H9 (cell line): Measurements from ENCODE around the gene MAPKAPK2. TPM values are rescaled to one million over a fixed set of nuclear protein-coding genes. Genes with fewer than 3 reads are reported as not detected.

Source experiments
- DNase-seq: peaks from one replicate; pipeline ENCODE4 v3.0.0-alpha.2; 2017
- H2AFZ ChIP-seq: one replicate; pipeline ENCODE4 v1.6.1; 2013; ENCODE audit warnings: mild to moderate bottlenecking, low read length, control low read depth, moderate library complexity
- H2AK5ac ChIP-seq: 2 replicates; pipeline ENCODE4 v1.6.1; 2013; ENCODE audit warnings: low read length, control low read depth, mixed read lengths; ENCODE audit not compliant: insufficient read length
- H2BK120ac ChIP-seq: one replicate; pipeline ENCODE4 v1.6.1; 2013; ENCODE audit warnings: low read depth, mild to moderate bottlenecking, low read length, control low read depth, inconsistent platforms; ENCODE audit not compliant: poor library complexity, severe bottlenecking
- H2BK12ac ChIP-seq: 2 replicates; pipeline ENCODE4 v1.6.1; 2013; ENCODE audit warnings: low read length, control low read depth, mixed read lengths, low read depth; ENCODE audit not compliant: insufficient read length
- H2BK15ac ChIP-seq: 2 replicates; pipeline ENCODE4 v1.6.1; 2013; ENCODE audit warnings: low read depth, low read length, control low read depth
- H2BK20ac ChIP-seq: one replicate; pipeline ENCODE4 v1.6.1; 2013; ENCODE audit warnings: low read depth, mild to moderate bottlenecking, low read length, control low read depth, inconsistent platforms; ENCODE audit not compliant: poor library complexity, severe bottlenecking
- H2BK5ac ChIP-seq: 2 replicates; pipeline ENCODE4 v1.6.1; 2013; ENCODE audit warnings: low read length, control low read depth, mixed read lengths; ENCODE audit not compliant: insufficient read length
- H3K14ac ChIP-seq: 2 replicates; pipeline ENCODE4 v1.6.1; 2013; ENCODE audit warnings: low read length, control low read depth; ENCODE audit not compliant: insufficient read depth
- H3K18ac ChIP-seq: 2 replicates; pipeline ENCODE4 v1.6.1; 2013; ENCODE audit warnings: low read depth, mild to moderate bottlenecking, mixed read lengths, low read length, control low read depth; ENCODE audit not compliant: insufficient read length
- H3K23ac ChIP-seq: 2 replicates; pipeline ENCODE4 v1.6.1; 2013; ENCODE audit warnings: low read length, control low read depth, mixed read lengths, low read depth; ENCODE audit not compliant: insufficient read length
- H3K23me2 ChIP-seq: 2 replicates; pipeline ENCODE4 v1.6.1; 2013; ENCODE audit warnings: low read depth, mild to moderate bottlenecking, mixed read lengths, low read length, control low read depth; ENCODE audit not compliant: insufficient read length, poor library complexity, severe bottlenecking
- H3K27ac ChIP-seq: 2 replicates; pipeline ENCODE4 v1.5.1; 2013; ENCODE audit warnings: low read length, control low read depth, mixed read lengths, low read depth; ENCODE audit not compliant: insufficient read length
- H3K27me3 ChIP-seq: 2 replicates; pipeline ENCODE4 v1.6.1; 2013; ENCODE audit warnings: low read length, control low read depth, inconsistent platforms; ENCODE audit not compliant: insufficient read depth
- H3K4ac ChIP-seq: 2 replicates; pipeline ENCODE4 v1.6.1; 2013; ENCODE audit warnings: low read depth, mild to moderate bottlenecking, control low read depth, inconsistent platforms, low read length, moderate library complexity
- H3K4me1 ChIP-seq: 2 replicates; pipeline ENCODE4 v1.6.1; 2013; ENCODE audit warnings: low read length, control low read depth, inconsistent platforms; ENCODE audit not compliant: insufficient read depth
- H3K4me2 ChIP-seq: 2 replicates; pipeline ENCODE4 v1.6.1; 2013; ENCODE audit warnings: low read length, control low read depth, mixed read lengths; ENCODE audit not compliant: insufficient read length, insufficient read depth
- H3K56ac ChIP-seq: 2 replicates; pipeline ENCODE4 v1.6.1; 2013; ENCODE audit warnings: low read depth, mild to moderate bottlenecking, mixed read lengths, low read length, control low read depth; ENCODE audit not compliant: insufficient read length
- H3K79me1 ChIP-seq: 2 replicates; pipeline ENCODE4 v1.6.1; 2013; ENCODE audit warnings: low read depth, mild to moderate bottlenecking, moderate library complexity, low read length, control low read depth, inconsistent platforms; ENCODE audit not compliant: insufficient read depth, poor library complexity, severe bottlenecking
- H3K79me2 ChIP-seq: 2 replicates; pipeline ENCODE4 v1.6.1; 2013; ENCODE audit warnings: low read length, control low read depth, inconsistent platforms; ENCODE audit not compliant: insufficient read depth
- H3K9ac ChIP-seq: 2 replicates; pipeline ENCODE4 v1.6.1; 2013; ENCODE audit warnings: low read length, control low read depth, mixed read lengths; ENCODE audit not compliant: insufficient read length; ENCODE audit errors: extremely low read depth
- H3K9me3 ChIP-seq: one replicate; pipeline ENCODE4 v1.6.1; 2013; ENCODE audit warnings: low read depth, low read length, inconsistent platforms; ENCODE audit not compliant: control insufficient read depth
- H3T11ph ChIP-seq: one replicate; pipeline ENCODE4 v1.6.1; 2013; ENCODE audit warnings: mild to moderate bottlenecking, low read length, control low read depth, inconsistent platforms
- H4K20me1 ChIP-seq: one replicate; pipeline ENCODE4 v1.6.1; 2013; ENCODE audit not compliant: control insufficient read depth, insufficient read length, insufficient read depth
- H4K5ac ChIP-seq: 2 replicates; pipeline ENCODE4 v1.6.1; 2013; ENCODE audit warnings: low read depth, mild to moderate bottlenecking, mixed read lengths, low read length, control low read depth; ENCODE audit not compliant: insufficient read length
- H4K8ac ChIP-seq: replicated peaks from 2 replicates; pipeline ENCODE4 v1.6.1; 2013; ENCODE audit warnings: low read length, control low read depth, mixed read lengths, low read depth; ENCODE audit not compliant: insufficient read length
- H4K91ac ChIP-seq: 2 replicates; pipeline ENCODE4 v1.6.1; 2013; ENCODE audit warnings: low read depth, mild to moderate bottlenecking, moderate library complexity, mixed read lengths, low read length, control low read depth; ENCODE audit not compliant: insufficient read length
- H3K27ac Mint-ChIP-seq, 3 experiments: 2 replicates in 2 of 3; 3 replicates in 1 of 3; pipeline ENCODE4 v1.8.0; 2020 to 2021; ENCODE audit warnings: mixed read lengths in 3 of 3, mild to moderate bottlenecking in 1 of 3, moderate library complexity in 1 of 3
- H3K27me3 Mint-ChIP-seq: 2 replicates; pipeline ENCODE4 v1.8.0; 2021; ENCODE audit warnings: low read depth, mild to moderate bottlenecking, moderate library complexity, mixed read lengths
- H3K36me3 Mint-ChIP-seq, 3 experiments: 2 replicates in 2 of 3; 3 replicates in 1 of 3; pipeline ENCODE4 v1.8.0; 2020 to 2021; ENCODE audit warnings: low read depth in 3 of 3, mixed read lengths in 3 of 3; ENCODE audit not compliant: insufficient read depth in 1 of 3
- H3K4me1 Mint-ChIP-seq, 2 experiments: 2 replicates each; pipeline ENCODE4 v1.8.0; 2020; ENCODE audit warnings: mixed read lengths in 2 of 2
- H3K4me3 Mint-ChIP-seq, 2 experiments: 2 replicates in 1 of 2; 3 replicates in 1 of 2; pipeline ENCODE4 v1.8.0; 2020 to 2021; ENCODE audit warnings: mild to moderate bottlenecking in 2 of 2, mixed read lengths in 2 of 2, moderate library complexity in 1 of 2
- H3K9me3 Mint-ChIP-seq, 2 experiments: 2 replicates in 1 of 2; 3 replicates in 1 of 2; pipeline ENCODE4 v1.8.0; 2020; ENCODE audit warnings: mild to moderate bottlenecking in 2 of 2, mixed read lengths in 2 of 2, moderate library complexity in 1 of 2
- CTCF ChIP-seq: fragments of 200-600 bp; sonication (generic); conservative IDR thresholded peaks from 3 replicates; pipeline ENCODE4 v1.8.0; 2021; ENCODE audit warnings: antibody characterized with exemption, mild to moderate bottlenecking
- WGBS: extraction: QIAGEN DNeasy Blood & Tissue Kit; methylation state at CpG from one replicate; pipeline ENCODE4 v1.1.7; 2013; ENCODE audit warnings: missing lambda C conversion rate, low lambda C conversion rate, mixed read lengths; ENCODE audit not compliant: insufficient read length; ENCODE audit errors: extremely low coverage; 5-methylcytosine and 5-hydroxymethylcytosine counted together
- total RNA-seq: library from RNA; stranded (reverse); gene quantifications from 2 replicates; pipeline ENCODE4 v1.2.1, GENCODE V29; 2021

Gene MAPKAPK2
- total RNA-seq, 1 experiment from 2014 or later: 50.1 TPM

GRCh38 chr1:206714331-206715058, 29.8 kb downstream of the MAPKAPK2 start:
- H3K23me2 ChIP-seq: no peaks in the 10 kb centered on the region
- no peak overlapping the region for H3K56ac ChIP-seq
- Mint-ChIP-seq H3K27me3 (no peaks in the 10 kb centered on the region), H3K36me3 (no peaks in the 10 kb centered on the region), H3K9me3 (no peaks in the 10 kb centered on the region), H3K27ac (no peak overlapping the region), H3K4me3 (no peak overlapping the region), H3K4me1 (peaks cover 8 to 15% of the 10 kb centered on the region in 2 experiments)
- no peak overlapping the region for H3K14ac ChIP-seq
- H3K4me2 ChIP-seq: no peak overlapping the region
- TF ChIP-seq CTCF: no peak
- no peak for DNase-seq
- H4K20me1 ChIP-seq: no peaks in the 10 kb centered on the region
- no peak overlapping the region for H3T11ph ChIP-seq
- no peak overlapping the region for H4K91ac ChIP-seq
- peaks cover 4% of the 10 kb centered on the region; the same call in 1 of the 2 replicates for H3K79me2 ChIP-seq
- no peak overlapping the region for H2BK15ac ChIP-seq
- H3K27ac ChIP-seq: no peak overlapping the region
- H3K23ac ChIP-seq: no peak overlapping the region
- no peak overlapping the region for H3K4ac ChIP-seq
- no peak overlapping the region for H2BK20ac ChIP-seq
- no peak overlapping the region for H2BK120ac ChIP-seq
- no peak overlapping the region for H2BK12ac ChIP-seq
- WGBS: no CpG with 5 or more reads among the region's 9 CpGs
- no peak overlapping the region for H4K5ac ChIP-seq
- H2BK5ac ChIP-seq: no peak overlapping the region
- H3K27me3 ChIP-seq: no peaks in the 10 kb centered on the region
- no peak overlapping the region for H3K9ac ChIP-seq
- no peak overlapping the region for H2AK5ac ChIP-seq
- peaks cover 6% of the 10 kb centered on the region for H3K79me1 ChIP-seq
- H2AFZ ChIP-seq: no peak overlapping the region
- H3K4me1 ChIP-seq: no peaks in the 10 kb centered on the region; the same call in 1 of the 2 replicates
- H4K8ac ChIP-seq: no peak overlapping the region
- no peaks in the 10 kb centered on the region for H3K9me3 ChIP-seq
- H3K18ac ChIP-seq: no peak overlapping the region
